Renal pelvis (tissue), 4 donors: ENCODE data around the gene NUMBL. TPM values are rescaled to one million over a fixed set of nuclear protein-coding genes. Genes with fewer than 3 reads are reported as not detected.

Source experiments
- DNase-seq: peaks from one replicate; pipeline ENCODE4 v3.0.0-alpha.2; 2013
- polyA plus RNA-seq, 3 donors: library from polyadenylated mRNA; unstranded; fragments of 120-200 nt; gene quantifications; one replicate each; pipeline ENCODE4 v1.2.1, GENCODE V29; 2013; ENCODE audit not compliant: insufficient read length in 3 of 3

Gene NUMBL
- polyA plus RNA-seq, 3 donors, result 15.0 to 16.5 (median 16.4) TPM

GRCh38 chr19:40691421-40692211, 1.2 kb upstream of the NUMBL start:
- no peak for DNase-seq

GRCh38 chr19:40690693-40691420, 406 bp upstream of the NUMBL start:
- DNase-seq, result peak; percentile 91

- no peak for DNase-seq
Observed at GRCh38 chr19:40689339-40690049, 957 bp downstream of the NUMBL start.

- DNase-seq, result no peak
Observed at GRCh38 chr19:40688987-40689338, 1.5 kb downstream of the NUMBL start.

- DNase-seq, result no peak
Observed at GRCh38 chr19:40688309-40688708, 2.1 kb downstream of the NUMBL start.

GRCh38 chr19:40687525-40688016, 2.9 kb downstream of the NUMBL start:
- DNase-seq, result no peak

- DNase-seq, result no peak
Observed at GRCh38 chr19:40686882-40687524, 3.4 kb downstream of the NUMBL start.

GRCh38 chr19:40685563-40685962, 4.9 kb downstream of the NUMBL start:
- DNase-seq, result no peak

GRCh38 chr19:40685016-40685526, 5.4 kb downstream of the NUMBL start:
- no peak for DNase-seq

- no peak for DNase-seq
Observed at GRCh38 chr19:40684280-40684679, 6.2 kb downstream of the NUMBL start.

GRCh38 chr19:40683437-40683836, 7.0 kb downstream of the NUMBL start:
- no peak for DNase-seq

GRCh38 chr19:40682431-40682964, 8.0 kb downstream of the NUMBL start:
- DNase-seq, result no peak

GRCh38 chr19:40681039-40681438, 9.4 kb downstream of the NUMBL start:
- DNase-seq, result no peak

- DNase-seq, result no peak
Observed at GRCh38 chr19:40677156-40677555, 13.3 kb downstream of the NUMBL start.

- DNase-seq, result no peak
Observed at GRCh38 chr19:40674291-40674690, 16.2 kb downstream of the NUMBL start.

- DNase-seq, result no peak
Observed at GRCh38 chr19:40673397-40673796, 17.1 kb downstream of the NUMBL start.

GRCh38 chr19:40672573-40673299, 17.7 kb downstream of the NUMBL start:
- DNase-seq, result no peak

- no peak for DNase-seq
Observed at GRCh38 chr19:40672038-40672437, 18.4 kb downstream of the NUMBL start.

GRCh38 chr19:40671404-40671803, 19.0 kb downstream of the NUMBL start:
- no peak for DNase-seq

GRCh38 chr19:40668991-40669614, 21.3 kb downstream of the NUMBL start:
- DNase-seq, result no peak
